ENCODE data around the gene ANKRD13C.
A peak's percentile ranks its signal among the peaks of the same experiment; 100 is the strongest.
"Not testable (repeated sequence)": the region's sequence is repeated elsewhere in the genome, so short reads cannot be mapped to it uniquely, and the experiment has no call there.

The ANKRD13C gene

DNA sequence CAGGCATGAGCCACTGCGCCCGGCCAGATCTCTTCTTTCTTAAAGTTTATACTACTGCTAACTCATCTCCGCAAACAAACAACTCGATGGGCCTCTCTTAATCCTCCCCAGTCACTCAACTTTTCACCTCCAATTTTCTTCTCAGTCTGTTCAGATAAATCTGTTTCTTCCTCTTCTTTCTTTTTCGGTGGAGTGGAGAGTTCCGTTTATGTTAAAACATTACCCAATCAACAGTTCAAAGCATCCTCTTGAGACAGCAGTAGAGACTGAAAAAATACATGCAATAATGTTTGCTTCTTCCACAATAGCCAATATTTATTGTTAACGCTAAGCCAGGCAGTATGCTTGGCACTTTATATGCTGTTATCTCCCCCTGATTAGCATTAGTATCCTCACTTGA is 1.4 kb upstream of the ANKRD13C start:
- DNase-seq, result no peak

DNA sequence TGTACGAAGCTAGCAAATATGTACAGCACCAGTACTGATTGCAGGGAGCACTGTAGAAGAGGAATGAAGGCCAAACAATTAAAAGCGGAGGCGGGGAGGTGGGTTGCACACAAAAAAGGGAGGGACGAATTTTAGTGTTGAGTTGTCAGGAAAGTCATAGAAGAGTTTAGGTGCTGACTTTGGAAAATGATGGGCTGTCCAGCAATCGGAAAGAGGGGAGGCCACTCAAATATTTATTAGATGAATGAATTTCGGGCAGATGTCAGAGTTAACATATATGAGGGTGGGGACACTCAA is 537 bp upstream of the ANKRD13C start:
- no peak for DNase-seq

DNA sequence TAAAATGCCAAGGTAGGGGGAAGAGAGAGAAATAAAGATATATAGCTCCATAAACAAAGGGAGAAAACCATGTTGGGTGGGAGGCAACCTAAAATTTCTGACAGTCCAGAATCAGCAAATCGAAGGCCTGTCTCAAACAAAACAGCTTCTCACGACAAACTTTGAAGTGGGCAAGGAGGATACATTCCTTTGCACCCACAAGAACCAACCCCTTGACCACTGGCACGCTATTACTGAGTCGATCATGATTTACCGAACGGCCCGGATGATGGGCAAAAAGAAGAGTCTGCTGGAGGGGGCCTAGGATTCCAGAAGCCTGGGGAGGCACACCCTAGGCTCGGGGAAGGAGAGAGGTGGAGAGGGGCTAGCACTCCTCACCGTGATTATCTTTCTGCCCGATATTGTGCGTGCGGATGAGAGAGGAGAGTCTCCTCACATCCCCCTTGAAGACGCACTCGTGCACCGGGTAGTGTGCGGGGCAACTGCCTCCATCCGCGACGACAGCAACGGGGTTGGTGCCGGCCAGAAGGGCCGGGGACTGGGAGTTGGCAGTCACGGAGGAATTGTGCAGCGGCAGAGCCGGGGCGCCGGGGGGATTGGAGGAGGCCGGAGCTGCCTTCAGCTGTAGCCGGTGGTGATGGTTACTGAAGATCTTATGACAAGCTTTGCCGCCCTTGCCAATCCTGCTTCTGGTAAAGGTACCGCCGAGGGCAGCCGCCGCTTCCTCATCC is 756 bp downstream of the ANKRD13C start:
- DNase-seq, result peak; percentile 46

DNA sequence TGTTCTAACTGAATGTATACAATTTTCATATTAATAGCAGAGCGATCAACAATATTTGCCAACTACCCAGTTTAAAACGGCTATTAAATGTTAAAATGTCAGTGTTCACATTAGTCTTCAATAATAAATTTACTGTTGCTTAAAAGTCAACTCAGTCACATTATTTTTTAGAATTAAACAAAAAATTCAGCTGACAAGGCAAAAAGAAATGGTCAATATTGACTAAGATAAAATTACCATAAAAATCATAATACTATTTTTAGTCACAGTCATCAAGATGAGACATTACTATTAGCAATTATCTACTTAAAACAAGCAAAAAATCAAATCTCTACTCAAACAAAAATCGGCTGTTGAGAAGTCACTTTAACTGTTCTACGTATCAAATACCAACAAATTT is 1.5 kb downstream of the ANKRD13C start:
- DNase-seq, result no peak

DNA sequence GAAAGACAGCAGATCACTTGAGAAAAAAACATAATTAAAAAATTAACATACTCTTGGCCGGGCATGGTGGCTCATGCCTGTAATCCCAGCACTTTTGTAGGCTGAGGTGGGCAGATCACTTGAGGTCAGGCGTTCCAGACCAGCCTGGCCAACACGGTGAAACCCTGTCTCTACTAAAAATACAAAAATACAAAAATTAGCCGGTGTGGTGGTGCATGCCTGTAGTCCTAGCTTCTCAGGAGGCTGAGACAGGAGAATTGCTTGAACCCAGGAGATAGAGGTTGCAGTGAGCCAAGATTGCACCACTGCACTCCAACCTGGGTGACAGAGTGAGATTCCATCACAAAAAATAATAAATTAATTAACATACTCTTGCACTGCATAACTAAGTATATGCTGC is 4.7 kb downstream of the ANKRD13C start:
- DNase-seq, result not testable (repeated sequence)

DNA sequence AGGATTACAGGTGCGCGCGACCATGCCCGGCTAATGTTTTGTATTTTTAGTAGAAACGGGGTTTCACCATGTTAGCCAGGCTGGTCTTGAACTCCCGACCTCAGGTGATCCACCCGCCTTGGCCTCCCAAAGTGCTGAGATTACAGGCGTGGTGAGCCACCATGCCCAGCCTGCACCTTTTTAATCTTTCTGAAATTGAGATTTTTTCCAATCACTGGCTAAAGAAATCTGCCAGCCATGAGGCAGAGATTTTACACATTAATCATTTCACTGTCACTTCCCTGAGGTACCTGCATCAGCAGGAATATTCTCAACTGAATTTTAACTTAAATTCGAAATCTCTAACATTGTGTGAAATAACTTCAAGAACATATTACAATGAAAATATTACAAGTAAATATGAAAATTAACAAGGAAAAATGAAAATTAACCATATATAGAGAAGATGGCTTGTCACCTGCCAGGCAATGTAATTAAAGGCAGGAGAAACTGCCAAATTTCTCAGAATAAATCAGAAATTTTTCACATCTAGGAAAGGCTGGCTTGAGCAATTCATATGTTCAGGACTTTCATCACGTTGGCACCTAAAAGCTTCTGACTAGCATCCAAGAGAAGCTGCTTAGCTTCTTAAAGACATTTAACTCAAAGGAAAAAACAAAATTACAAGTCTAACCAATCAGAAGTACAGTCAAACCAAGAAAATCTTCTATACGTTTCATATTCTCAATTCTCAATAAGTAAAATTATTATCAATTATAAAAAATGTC is 5.9 kb downstream of the ANKRD13C start:
- DNase-seq, result no peak

DNA sequence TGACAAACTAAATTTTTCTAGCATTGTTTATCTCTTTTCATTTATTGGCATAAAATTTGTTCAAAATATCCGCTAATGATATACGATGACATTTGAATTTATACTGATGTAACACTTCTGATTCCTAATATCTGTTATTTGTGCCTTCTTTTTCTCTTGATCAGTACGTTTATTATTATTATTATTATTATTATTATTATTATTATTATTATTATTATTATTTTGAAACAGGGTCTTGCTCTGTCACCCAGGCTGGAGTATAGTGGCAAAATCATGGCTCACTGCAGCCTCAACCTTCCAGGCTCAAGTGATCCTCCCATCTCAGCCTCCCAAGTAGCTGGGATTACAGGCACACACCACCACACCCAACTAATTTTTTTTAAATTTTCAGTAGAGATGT is 14.9 kb downstream of the ANKRD13C start:
- DNase-seq, result not testable (repeated sequence)

DNA sequence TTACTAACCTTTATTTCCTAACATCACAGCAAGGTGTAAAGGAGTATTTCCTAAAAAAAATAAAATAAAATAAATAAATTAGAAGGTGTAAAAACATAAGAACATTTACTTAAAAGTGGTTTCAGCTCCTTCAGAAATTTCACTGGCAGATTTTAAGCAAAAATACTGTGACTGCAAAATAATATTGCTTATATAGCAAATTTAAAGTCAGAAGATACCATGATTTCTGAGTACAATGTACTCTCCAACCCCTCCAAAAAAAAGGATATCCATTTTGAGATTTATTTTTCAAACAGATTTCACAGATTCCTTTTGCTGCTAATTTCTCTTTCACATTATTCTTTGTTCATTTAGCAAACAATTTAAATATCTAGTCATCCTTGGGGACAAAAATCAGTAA is 18.5 kb downstream of the ANKRD13C start:
- no peak for DNase-seq

DNA sequence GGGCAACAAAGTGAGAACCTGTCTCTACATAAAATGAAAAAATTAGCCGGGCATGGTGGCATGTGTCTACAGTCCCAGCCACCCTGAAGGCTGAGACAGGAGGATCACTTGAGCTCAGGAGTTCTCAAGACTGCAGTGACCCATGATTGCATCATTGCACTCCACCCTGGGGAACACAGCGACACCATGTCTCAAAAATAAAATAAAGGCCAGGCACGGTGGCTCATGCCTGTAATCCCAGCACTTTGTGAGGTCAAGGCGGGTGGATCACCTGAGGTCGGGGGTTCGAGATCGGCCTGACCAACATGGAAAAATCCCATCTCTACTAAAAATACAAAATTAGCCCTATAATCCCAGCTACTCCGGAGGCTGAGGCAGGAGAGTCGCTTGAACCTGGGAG is 20.1 kb downstream of the ANKRD13C start:
- DNase-seq, result no peak

DNA sequence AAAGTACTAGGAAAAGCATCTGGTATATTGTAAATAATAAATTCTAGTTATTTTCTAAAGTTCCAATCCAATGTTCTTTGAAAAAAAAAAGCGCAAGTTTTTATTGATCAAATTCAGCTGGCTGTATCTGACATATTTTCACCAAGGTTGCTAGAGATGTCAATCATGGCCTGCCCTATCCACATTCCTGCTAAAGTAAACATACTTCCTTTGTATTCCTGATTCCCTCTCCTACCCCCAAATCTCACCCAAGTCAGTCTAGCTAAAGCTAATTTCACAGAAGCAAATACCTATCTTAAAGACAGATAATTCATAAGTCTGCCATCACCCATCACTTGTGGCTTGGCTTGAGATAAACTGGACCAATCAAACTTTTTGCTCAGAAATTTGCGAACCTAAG is 21.3 kb downstream of the ANKRD13C start:
- no peak for DNase-seq

DNA sequence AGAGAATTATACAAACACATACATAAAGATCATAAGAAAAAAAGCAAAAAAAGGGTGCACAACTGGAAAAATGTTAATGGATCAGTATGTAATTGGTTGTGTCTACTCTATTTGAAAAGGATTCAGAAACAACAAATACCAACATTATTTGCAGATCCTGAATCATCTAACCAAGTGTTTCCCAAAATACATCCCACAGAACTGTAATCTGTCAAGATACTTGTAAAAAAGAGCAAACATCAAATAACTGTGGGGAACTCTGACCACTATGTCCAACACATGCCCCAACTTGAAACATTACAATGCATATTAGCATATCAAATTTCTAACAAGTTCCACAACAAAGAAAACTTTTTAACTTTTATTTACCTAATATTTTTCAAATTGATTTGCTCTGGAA is 22.6 kb downstream of the ANKRD13C start:
- no peak for DNase-seq

DNA sequence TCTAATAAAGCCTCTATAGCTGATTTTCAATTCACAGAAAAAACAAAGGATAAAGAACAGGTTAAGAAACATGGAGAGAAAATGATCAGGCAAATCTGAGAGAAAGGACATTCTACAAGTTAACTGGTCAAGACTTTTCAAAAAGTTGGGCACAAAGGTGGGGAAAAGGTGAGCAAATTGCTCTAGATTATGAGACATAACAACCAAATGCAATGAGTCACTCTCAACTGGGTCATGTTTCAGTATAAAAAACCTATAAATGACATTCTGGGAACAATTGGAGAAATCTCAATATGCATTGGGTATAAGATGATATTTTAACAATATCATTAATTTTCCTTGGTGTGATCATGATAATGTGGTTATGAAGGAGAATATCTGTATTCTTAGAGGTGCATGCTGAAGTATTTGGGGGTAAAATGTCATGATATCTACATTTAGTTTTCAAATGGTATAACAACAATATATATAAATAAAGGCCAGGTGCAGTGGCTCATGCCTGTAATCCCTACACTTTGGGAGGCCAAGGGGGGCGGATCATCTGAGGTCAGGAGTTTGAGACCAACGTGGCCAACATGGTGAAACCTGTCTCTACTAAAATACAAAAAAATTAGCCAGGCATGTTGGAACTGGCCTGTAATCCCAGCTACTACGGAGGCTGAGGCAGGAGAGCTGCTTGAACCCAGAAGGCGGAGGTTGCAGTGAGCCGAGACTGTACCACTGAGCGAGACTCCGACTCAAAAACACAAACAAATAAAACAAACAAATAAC is 27.0 kb downstream of the ANKRD13C start:
- DNase-seq, result no peak

DNA sequence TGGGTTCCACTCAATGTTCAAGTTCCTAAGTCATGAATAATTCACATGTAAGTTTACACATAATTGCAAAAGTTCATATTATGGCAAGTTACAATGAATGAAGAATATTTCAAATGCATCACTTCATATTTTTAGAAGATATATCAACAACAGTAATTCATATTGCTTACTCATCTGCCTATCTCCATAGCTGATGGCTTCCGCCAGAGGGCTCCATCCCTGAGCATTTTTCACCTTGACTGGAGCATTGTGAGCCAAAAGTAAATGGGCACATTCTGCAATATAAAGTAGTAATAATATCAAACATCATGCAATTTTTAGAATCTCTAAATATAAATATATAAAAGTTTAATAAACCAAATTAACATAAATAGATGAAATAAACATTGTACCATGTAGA is 29.8 kb downstream of the ANKRD13C start:
- no peak for DNase-seq

DNA sequence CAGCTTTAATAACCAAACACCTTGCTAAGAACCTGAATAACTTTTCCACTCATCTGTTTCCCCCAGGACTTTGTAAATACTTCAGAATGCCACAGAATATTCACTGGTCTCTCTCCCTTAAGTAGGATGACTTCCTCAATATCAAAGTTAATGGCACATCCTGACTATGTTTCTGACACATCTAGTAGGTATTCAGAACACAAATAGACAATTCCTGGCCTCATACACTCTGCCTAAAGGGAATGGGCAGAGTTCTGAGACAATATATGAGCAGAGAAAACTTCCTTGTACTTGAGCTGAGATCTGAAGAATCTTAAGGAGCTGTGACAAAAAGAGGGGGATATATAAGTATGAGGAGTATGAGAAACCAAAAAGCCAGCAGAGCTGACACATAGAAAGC is 34.8 kb downstream of the ANKRD13C start:
- DNase-seq, result no peak

DNA sequence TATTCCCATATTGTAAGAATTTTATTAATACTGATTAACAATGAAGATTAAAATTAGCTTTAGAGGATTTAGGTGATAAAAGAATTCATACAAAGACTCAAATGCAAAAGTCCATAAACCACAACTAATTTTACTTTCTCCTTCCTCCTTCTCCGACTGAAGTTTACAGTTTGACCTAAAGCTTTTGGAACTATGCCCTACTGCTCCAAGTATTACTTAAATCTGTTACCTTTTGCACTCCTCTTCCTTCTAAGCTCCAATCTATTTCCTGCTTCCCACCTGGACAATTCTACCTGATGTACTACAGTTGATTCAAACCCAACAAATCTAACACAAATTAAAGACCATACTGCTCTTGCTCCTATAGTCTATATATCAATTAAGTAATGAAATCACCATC is 36.3 kb downstream of the ANKRD13C start:
- DNase-seq, result no peak

DNA sequence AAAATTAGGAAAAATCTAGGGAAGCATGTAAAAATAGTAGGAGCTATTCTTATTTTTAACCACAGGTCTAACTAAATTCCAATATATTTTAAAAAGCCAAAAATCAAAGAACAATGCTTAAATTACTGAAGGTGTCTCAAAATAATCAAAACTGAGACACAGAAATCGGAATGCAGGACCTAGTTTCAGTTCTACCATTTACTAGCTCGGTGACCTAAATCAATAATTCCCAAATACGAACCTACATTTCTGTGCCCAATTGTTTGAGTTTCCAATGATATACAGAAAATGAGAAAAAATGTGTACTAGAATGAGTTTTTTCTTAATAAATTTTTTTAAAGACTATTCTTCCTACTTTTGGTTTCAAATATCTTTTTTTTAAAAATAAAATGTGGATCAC is 37.4 kb downstream of the ANKRD13C start:
- DNase-seq, result no peak

DNA sequence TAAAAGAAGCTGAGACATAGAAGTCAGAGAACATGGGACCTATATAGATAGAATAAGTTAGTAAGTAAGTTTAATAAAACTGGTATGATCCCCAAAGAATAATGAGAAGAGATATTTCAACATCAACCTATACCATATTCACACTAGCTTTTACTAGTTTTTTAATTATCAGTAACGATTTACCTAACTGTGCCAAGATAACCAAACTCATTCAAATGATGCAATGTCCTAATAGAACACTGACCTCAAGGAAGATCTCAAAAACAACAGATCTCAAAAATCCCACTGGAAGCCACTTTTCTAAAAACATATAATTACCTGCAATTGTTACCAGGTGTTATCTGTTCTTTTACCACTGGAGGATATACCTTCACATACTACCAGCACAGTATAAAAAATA is 38.7 kb downstream of the ANKRD13C start:
- no peak for DNase-seq

DNA sequence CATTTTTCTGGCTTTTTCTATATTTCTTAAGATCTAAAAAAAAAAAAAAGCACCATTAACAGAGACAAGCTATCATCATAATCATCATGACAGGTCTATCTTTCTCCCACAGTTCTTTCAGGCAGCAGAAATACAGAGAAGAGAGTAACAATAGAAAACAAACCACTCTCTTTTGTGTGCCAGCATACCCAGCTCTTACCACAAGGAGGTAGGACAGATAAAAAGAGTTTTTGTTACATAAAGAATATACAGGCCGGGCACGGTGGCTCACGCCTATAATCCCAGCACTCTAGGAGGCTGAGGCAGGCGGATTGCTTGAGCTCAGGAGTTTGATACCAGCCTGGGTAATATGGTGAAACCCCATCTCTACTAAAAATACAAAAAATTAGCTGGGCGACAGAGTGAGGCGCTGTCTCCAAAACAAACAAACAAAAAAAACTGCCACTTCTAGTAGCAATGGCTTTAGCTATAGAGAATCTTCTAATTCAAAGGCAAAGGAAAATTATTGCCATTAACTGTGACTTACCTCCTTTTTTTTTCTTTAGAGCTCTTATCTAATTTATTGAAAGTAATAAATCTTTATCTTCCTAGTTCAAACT is 39.7 kb downstream of the ANKRD13C start:
- DNase-seq, result no peak

DNA sequence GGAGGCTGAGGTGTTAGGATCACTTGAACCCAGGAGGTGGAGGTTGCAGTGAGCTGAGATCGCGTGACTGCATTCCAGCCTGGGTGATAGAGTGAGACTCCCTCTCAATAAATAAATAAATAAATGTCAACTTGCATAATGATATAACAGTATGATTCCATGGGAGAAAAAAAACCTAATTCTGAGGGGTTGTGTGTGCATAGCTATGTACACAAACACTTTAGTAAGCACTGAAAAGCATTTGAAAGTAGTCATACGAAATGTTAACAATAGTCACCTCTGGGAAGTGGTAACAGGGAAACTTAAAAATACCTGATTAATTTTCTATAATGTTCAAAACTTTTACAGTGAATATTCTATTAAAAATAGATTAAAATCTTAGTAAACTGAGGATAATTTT is 43.2 kb downstream of the ANKRD13C start:
- no peak for DNase-seq

DNA sequence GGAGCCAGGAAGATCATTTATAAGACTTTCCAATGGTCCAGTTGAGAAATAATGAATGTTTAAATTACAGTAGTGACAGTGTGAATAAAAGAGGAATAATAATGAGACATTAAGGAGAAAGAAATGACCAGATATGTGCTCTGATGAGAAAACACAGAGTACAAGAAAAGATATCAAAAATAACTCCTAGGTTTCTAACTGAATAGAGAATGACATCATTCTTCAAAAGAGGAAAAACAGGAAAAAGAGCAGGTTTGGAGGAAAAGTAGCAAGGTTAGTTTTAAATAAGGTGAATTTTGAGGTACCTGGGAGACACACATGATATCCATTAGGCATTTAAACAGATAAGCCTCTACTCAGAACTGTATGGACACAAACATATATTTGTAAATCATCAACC is 55.0 kb downstream of the ANKRD13C start:
- no peak for DNase-seq

DNA sequence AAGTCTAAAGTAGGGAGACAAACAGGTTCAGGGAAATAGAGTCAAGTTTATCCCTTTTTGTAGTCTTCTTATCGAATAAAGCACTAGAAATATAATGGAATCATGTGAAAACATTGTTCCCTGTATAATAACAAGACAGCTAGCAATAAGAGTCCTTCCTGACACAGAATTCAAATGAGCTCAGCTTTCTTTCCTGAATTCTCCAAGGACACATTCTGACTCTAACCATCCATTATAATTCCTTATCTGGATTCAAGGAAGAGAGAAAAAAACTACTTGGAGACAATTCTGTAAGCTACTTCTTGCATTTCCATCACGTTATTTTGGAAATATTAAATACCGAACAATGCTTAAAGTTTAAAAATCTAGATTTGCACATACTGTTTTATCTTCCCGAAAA is 58.8 kb downstream of the ANKRD13C start:
- DNase-seq, result no peak

DNA sequence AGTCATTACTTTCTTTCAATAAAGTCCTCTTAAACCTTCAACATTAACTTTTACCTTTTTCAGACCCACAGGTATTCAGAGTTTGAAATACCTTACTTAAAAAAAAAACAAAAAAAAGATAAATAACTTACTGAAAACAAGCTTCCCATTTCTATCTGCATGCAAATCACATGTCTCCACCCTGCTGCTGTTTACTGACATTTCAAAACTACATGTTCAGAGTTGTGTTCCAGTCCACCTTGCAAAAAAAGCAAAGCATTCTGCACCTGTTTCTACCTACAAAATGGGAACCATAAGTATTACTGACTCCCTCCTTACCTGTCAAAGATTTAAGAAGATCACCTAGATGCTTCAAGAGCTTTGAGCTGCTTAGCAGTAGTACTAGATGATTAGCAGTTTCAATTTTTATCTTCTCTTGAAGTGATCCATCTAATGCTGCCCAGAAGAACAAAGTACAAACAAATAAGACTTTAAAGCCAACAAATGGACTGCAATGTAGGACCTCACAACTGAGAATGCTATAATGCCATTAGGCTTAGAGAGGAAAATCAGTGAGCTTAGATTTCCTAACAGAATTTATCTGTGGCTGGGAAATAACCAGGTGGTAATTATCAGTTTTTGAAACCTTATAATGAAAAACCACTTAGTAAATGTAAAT is 61.2 kb downstream of the ANKRD13C start:
- DNase-seq, result no peak

DNA sequence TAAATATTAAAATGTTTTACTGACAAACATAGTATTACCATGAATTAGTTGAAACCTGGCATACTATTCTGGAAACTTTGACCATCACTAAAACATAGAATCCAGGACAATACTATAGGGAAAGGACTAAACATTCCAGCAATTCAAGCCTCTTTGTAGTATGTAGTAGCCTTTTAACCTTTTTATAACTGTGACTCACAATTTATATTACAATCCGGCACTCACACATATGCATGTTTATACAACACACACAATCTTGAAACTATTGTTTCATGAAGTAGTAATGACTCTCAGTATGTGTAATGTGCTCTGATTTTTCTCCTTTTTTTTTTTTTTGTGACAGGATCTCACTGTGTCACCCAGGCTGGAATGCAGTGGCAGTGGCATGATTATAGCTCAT is 64.3 kb downstream of the ANKRD13C start:
- DNase-seq, result no peak
